Activated naive CD8-positive, alpha-beta T cell treated with anti-CD3 and anti-CD28 coated beads, Interleukin-2, amount 50 U/mL, for 16 hours (primary cell): ENCODE measurements around the gene MMP13.
"Not testable (repeated sequence)": the region's sequence is repeated elsewhere in the genome, so short reads cannot be mapped to it uniquely, and the experiment has no call there.

ENCODE experiments used
- DNase-seq: peaks from one replicate; pipeline ENCODE4 v3.0.0-alpha.2; 2020; ENCODE audit warnings: low read depth, low spot score

Gene MMP13

DNA sequence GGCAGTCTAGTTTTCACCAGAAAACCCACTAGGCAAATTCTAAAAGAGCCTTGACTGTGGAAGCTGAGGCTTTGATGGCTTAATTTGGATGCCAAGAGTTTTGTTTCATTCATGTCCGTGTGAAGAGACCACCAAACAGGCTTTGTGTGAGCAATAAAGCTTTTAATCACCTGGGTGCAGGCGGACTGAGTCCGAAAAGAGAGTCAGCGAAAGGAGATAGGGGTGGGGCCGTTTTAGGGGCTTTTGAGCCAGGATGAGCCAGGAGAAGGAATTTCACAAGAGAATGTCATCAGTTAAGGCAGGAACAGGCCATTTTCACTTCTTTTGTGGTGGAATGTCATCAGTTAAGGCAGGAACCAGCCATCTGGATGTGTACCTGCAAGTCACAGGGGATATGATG, 51.6 kb downstream of the MMP13 start:
- DNase-seq: not testable (repeated sequence)

DNA sequence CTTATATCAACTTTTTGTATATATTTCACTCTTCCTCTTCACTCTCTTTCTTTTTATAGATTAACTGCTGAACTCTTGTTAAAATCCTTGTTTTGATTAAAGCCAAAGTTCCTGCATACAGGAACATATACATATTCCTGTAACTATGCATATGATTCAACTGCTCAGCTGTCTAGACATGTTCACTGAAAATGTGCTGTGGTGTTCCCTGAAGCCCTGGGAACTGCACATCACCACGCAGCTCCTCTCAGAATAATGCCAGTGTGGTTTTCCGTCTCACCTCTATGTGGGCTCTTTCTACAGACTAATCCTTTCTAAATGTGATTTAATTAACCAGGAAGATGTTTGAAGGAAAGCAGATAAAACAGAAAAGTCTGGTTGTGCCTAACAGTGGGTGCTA, 55.2 kb downstream of the MMP13 start:
- DNase-seq: no peak
